ENCODE data around the gene IL17B. TPM values are rescaled to one million over a fixed set of nuclear protein-coding genes. Genes with fewer than 3 reads are reported as not detected.

IL17B gene
- total and polyA plus RNA-seq, 2 experiments from 2014 or later: not detected

GRCh38 chr5:149326611-149327010 is 52.5 kb downstream of the IL17B start:
- no peaks in the 10 kb centered on the region for H3K9me2 ChIP-seq (ENCODE audit: insufficient read depth)
- Mint-ChIP-seq H3K9me3 (no peaks in the 10 kb centered on the region), H3K4me1 (peaks cover 8% of the 10 kb centered on the region), H3K27me3 (ENCODE audit: insufficient read depth, low read depth, poor library complexity) (no peaks in the 10 kb centered on the region), H3K4me3 (no peak overlapping the region), H3K27ac (no peak overlapping the region), H3K36me3 (ENCODE audit: low read depth) (no peaks in the 10 kb centered on the region)
- TF ChIP-seq EZH2 (IDR thresholded peaks at IDR 0.05; ENCODE audit: low read depth, unreplicated experiment) (no peak), CREB1 (CRISPR knock-in tag; IDR thresholded peaks at IDR 0.05; ENCODE audit: low read depth) (no peak), POLR2AphosphoS5 (IDR thresholded peaks at IDR 0.05; ENCODE audit: low read depth) (no peak), STAT1 (IDR thresholded peaks at IDR 0.05; ENCODE audit: unreplicated experiment) (no peak), ZNF331 (CRISPR knock-in tag; IDR thresholded peaks at IDR 0.05; ENCODE audit: low read depth) (no peak), ETS1 (IDR thresholded peaks at IDR 0.05) (no peak), JUNB (IDR thresholded peaks at IDR 0.05; ENCODE audit: unreplicated experiment) (no peak), ZNF114 (CRISPR knock-in tag; IDR thresholded peaks at IDR 0.05) (no peak), EZH2phosphoT487 (IDR thresholded peaks at IDR 0.05; ENCODE audit: unreplicated experiment) (no peak), ZNF462 (CRISPR knock-in tag; IDR thresholded peaks at IDR 0.05) (no peak), CTCF (conservative IDR thresholded peaks at IDR 0.05; ENCODE audit: low read depth in 2 of 2) (no peak), REST (IDR thresholded peaks at IDR 0.05; ENCODE audit: unreplicated experiment) (no peak), NANOG (IDR thresholded peaks at IDR 0.05; ENCODE audit: borderline replicate concordance) (no peak)
- no peaks in the 10 kb centered on the region for H3K27me3 ChIP-seq (ENCODE audit: insufficient read depth)
- H3K79me2 ChIP-seq (replicated peaks; ENCODE audit: insufficient read depth): no peaks in the 10 kb centered on the region
- no peaks in the 10 kb centered on the region for H4K20me1 ChIP-seq (replicated peaks; ENCODE audit: insufficient read depth)
- H3K4me1 ChIP-seq (ENCODE audit: insufficient read depth): no peaks in the 10 kb centered on the region
- no peak for ATAC-seq
- no peak overlapping the region for H3K27ac ChIP-seq (ENCODE audit: low read depth)
- no peak for DNase-seq (ENCODE audit: low spot score)
- H2AFZ ChIP-seq: no peak overlapping the region
- no peaks in the 10 kb centered on the region for H3K36me3 ChIP-seq (ENCODE audit: insufficient read depth)
- no peaks in the 10 kb centered on the region for H3F3A ChIP-seq (replicated peaks; ENCODE audit: low read depth)
- H3K4me2 ChIP-seq: no peak overlapping the region
- H3K4me3 ChIP-seq: no peak overlapping the region

All from GM23338 (cell line).